Astrocyte (in vitro differentiated cells and primary cell): ENCODE results near the gene CDKAL1.

Experiments used
- EZH2 ChIP-seq: IDR thresholded peaks from 2 replicates; pipeline ENCODE4 v1.6.1; 2012; ENCODE audit warnings: mild to moderate bottlenecking, low read length, inconsistent platforms; ENCODE audit not compliant: insufficient read depth
- TF ChIP-seq, protein P1 (sequence below): IDR thresholded peaks from 2 replicates; pipeline ENCODE4 v1.5.1; 2011; ENCODE audit warnings: low read depth, mild to moderate bottlenecking, inconsistent platforms, low read length, moderate library complexity; ENCODE audit not compliant: insufficient read depth

DNA sequence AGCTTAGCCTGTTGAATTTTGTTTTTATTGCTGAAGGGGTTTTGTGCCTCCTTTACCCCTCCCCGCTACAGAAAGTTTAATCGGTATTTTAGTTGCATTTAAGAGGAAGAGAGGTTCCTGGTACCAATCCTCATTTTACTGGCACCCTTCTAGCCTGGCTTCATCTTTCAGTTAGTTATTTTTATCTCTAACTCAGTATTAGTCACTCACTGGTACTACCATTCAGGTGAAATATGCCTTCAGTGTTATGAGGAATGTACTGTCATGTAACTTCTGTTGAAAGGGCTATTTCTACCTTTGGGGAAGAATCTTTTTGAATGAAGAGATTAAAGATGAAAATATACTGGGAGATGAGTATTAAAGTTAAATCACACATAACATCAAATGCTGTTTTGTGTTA, 211.8 kb downstream of the CDKAL1 start:
- TF ChIP-seq, protein P1, sequence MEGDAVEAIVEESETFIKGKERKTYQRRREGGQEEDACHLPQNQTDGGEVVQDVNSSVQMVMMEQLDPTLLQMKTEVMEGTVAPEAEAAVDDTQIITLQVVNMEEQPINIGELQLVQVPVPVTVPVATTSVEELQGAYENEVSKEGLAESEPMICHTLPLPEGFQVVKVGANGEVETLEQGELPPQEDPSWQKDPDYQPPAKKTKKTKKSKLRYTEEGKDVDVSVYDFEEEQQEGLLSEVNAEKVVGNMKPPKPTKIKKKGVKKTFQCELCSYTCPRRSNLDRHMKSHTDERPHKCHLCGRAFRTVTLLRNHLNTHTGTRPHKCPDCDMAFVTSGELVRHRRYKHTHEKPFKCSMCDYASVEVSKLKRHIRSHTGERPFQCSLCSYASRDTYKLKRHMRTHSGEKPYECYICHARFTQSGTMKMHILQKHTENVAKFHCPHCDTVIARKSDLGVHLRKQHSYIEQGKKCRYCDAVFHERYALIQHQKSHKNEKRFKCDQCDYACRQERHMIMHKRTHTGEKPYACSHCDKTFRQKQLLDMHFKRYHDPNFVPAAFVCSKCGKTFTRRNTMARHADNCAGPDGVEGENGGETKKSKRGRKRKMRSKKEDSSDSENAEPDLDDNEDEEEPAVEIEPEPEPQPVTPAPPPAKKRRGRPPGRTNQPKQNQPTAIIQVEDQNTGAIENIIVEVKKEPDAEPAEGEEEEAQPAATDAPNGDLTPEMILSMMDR: no peak
- no peak for TF ChIP-seq EZH2
